Measurements from ENCODE around the gene CREBRF.

GRCh38 chr5:173158366-173158765, 102.2 kb downstream of the CREBRF start:
- TF ChIP-seq, protein P1, sequence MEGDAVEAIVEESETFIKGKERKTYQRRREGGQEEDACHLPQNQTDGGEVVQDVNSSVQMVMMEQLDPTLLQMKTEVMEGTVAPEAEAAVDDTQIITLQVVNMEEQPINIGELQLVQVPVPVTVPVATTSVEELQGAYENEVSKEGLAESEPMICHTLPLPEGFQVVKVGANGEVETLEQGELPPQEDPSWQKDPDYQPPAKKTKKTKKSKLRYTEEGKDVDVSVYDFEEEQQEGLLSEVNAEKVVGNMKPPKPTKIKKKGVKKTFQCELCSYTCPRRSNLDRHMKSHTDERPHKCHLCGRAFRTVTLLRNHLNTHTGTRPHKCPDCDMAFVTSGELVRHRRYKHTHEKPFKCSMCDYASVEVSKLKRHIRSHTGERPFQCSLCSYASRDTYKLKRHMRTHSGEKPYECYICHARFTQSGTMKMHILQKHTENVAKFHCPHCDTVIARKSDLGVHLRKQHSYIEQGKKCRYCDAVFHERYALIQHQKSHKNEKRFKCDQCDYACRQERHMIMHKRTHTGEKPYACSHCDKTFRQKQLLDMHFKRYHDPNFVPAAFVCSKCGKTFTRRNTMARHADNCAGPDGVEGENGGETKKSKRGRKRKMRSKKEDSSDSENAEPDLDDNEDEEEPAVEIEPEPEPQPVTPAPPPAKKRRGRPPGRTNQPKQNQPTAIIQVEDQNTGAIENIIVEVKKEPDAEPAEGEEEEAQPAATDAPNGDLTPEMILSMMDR (IDR thresholded peaks at IDR 0.05; ENCODE audit: low read depth, low read length, missing input control) = no peak
- no peak for TF ChIP-seq RXRA (IDR thresholded peaks at IDR 0.05)
- TF ChIP-seq, protein P2, sequence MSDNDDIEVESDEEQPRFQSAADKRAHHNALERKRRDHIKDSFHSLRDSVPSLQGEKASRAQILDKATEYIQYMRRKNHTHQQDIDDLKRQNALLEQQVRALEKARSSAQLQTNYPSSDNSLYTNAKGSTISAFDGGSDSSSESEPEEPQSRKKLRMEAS (IDR thresholded peaks at IDR 0.05) = no peak
- no peak for TF ChIP-seq FOXA1 (IDR thresholded peaks at IDR 0.05)
- TF ChIP-seq SP1 (IDR thresholded peaks at IDR 0.05) = no peak
- no peak for TF ChIP-seq TAF1 (conservative IDR thresholded peaks at IDR 0.05)
- TF ChIP-seq, protein P3, sequence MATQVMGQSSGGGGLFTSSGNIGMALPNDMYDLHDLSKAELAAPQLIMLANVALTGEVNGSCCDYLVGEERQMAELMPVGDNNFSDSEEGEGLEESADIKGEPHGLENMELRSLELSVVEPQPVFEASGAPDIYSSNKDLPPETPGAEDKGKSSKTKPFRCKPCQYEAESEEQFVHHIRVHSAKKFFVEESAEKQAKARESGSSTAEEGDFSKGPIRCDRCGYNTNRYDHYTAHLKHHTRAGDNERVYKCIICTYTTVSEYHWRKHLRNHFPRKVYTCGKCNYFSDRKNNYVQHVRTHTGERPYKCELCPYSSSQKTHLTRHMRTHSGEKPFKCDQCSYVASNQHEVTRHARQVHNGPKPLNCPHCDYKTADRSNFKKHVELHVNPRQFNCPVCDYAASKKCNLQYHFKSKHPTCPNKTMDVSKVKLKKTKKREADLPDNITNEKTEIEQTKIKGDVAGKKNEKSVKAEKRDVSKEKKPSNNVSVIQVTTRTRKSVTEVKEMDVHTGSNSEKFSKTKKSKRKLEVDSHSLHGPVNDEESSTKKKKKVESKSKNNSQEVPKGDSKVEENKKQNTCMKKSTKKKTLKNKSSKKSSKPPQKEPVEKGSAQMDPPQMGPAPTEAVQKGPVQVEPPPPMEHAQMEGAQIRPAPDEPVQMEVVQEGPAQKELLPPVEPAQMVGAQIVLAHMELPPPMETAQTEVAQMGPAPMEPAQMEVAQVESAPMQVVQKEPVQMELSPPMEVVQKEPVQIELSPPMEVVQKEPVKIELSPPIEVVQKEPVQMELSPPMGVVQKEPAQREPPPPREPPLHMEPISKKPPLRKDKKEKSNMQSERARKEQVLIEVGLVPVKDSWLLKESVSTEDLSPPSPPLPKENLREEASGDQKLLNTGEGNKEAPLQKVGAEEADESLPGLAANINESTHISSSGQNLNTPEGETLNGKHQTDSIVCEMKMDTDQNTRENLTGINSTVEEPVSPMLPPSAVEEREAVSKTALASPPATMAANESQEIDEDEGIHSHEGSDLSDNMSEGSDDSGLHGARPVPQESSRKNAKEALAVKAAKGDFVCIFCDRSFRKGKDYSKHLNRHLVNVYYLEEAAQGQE (IDR thresholded peaks at IDR 0.05) = no peak
- no peak for TF ChIP-seq JUND (IDR thresholded peaks at IDR 0.05)
- TF ChIP-seq, protein P4, sequence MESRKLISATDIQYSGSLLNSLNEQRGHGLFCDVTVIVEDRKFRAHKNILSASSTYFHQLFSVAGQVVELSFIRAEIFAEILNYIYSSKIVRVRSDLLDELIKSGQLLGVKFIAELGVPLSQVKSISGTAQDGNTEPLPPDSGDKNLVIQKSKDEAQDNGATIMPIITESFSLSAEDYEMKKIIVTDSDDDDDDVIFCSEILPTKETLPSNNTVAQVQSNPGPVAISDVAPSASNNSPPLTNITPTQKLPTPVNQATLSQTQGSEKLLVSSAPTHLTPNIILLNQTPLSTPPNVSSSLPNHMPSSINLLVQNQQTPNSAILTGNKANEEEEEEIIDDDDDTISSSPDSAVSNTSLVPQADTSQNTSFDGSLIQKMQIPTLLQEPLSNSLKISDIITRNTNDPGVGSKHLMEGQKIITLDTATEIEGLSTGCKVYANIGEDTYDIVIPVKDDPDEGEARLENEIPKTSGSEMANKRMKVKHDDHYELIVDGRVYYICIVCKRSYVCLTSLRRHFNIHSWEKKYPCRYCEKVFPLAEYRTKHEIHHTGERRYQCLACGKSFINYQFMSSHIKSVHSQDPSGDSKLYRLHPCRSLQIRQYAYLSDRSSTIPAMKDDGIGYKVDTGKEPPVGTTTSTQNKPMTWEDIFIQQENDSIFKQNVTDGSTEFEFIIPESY (IDR thresholded peaks at IDR 0.05) = no peak
- no peak for TF ChIP-seq EGR1 (IDR thresholded peaks at IDR 0.05; ENCODE audit: low read depth in 2 of 2)
